PFSK-1 (cell line): ENCODE measurements around the gene LRFN2.

ENCODE experiments used
- FOXP2 ChIP-seq: optimal IDR thresholded peaks from 2 replicates; pipeline ENCODE3; 2011; ENCODE audit warnings: borderline replicate concordance, control low read depth, inconsistent platforms; ENCODE audit not compliant: insufficient read depth; ENCODE audit errors: extremely low read length, extremely low read depth
- POLR2AphosphoS5 ChIP-seq: IDR thresholded peaks from 2 replicates; pipeline ENCODE4 v1.6.1; 2012; ENCODE audit warnings: low read depth, mild to moderate bottlenecking, control low read depth, low read length, moderate library complexity
- SIN3A ChIP-seq: IDR thresholded peaks from 2 replicates; pipeline ENCODE4 v1.6.1; 2012; ENCODE audit warnings: mild to moderate bottlenecking, low read length, moderate library complexity, borderline replicate concordance; ENCODE audit not compliant: insufficient read depth
- TAF1 ChIP-seq: IDR thresholded peaks from 2 replicates; pipeline ENCODE4 v1.6.1; 2012; ENCODE audit warnings: low read length, control low read depth, borderline replicate concordance; ENCODE audit not compliant: insufficient read depth
- TF ChIP-seq, protein P1 (sequence below), 2 experiments: IDR thresholded peaks; 2 replicates each; pipeline versions ENCODE4 v1.6.1 to v1.8.0; 2011 to 2012; ENCODE audit warnings: low read depth in 2 of 2, low read length in 2 of 2, control low read depth in 1 of 2, inconsistent platforms in 1 of 2, mild to moderate bottlenecking in 1 of 2, moderate library complexity in 1 of 2; ENCODE audit not compliant: insufficient read depth in 1 of 2

The LRFN2 gene

DNA sequence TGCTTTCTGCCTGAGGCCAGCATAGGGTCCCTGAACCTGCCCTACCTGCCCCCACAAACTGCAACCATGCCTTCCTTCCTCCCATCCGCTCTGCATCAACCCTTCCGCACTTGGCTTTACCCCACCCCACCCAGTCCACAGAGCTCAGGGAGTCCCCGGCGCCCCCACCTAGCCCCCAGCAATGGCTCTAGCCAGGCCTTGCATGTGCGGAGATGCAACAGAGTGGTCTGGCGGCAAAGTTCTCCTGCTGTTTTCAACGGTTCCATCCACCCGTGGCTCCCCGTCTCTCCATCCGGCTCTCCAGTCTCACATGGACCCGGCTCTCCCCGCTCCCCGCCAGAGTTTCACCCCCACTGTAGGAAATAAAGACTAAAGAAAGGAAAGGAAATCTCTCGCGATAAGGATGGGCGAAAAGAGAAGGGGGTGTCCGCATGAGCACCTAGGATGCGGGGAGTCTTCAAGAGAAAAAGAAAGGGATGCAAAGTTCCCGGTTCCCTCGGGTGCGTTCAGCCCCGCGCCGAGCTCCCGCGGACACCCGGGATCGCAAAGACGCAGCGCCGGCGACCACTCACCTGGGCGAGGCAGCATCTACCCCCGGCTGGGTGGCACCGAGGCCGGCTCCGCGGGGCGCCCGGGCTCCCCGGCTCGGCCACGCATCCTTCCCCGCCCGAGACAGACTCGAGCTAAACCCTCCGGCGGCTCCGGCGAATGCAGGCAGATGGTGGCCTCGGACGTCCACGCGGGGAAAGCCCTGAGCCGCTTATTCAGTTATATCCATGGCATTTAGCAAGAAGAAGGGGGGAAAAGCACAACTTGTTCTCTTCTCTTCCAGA lies 579 bp downstream of the LRFN2 start:
- TF ChIP-seq, protein P1, sequence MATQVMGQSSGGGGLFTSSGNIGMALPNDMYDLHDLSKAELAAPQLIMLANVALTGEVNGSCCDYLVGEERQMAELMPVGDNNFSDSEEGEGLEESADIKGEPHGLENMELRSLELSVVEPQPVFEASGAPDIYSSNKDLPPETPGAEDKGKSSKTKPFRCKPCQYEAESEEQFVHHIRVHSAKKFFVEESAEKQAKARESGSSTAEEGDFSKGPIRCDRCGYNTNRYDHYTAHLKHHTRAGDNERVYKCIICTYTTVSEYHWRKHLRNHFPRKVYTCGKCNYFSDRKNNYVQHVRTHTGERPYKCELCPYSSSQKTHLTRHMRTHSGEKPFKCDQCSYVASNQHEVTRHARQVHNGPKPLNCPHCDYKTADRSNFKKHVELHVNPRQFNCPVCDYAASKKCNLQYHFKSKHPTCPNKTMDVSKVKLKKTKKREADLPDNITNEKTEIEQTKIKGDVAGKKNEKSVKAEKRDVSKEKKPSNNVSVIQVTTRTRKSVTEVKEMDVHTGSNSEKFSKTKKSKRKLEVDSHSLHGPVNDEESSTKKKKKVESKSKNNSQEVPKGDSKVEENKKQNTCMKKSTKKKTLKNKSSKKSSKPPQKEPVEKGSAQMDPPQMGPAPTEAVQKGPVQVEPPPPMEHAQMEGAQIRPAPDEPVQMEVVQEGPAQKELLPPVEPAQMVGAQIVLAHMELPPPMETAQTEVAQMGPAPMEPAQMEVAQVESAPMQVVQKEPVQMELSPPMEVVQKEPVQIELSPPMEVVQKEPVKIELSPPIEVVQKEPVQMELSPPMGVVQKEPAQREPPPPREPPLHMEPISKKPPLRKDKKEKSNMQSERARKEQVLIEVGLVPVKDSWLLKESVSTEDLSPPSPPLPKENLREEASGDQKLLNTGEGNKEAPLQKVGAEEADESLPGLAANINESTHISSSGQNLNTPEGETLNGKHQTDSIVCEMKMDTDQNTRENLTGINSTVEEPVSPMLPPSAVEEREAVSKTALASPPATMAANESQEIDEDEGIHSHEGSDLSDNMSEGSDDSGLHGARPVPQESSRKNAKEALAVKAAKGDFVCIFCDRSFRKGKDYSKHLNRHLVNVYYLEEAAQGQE (IDR thresholded peaks at IDR 0.05; ENCODE audit: insufficient read depth in 1 of 2, low read depth in 2 of 2, low read length in 2 of 2): no peak
- TF ChIP-seq POLR2AphosphoS5: no peak
- no peak for TF ChIP-seq TAF1
- no peak for TF ChIP-seq FOXP2
- no peak for TF ChIP-seq SIN3A

DNA sequence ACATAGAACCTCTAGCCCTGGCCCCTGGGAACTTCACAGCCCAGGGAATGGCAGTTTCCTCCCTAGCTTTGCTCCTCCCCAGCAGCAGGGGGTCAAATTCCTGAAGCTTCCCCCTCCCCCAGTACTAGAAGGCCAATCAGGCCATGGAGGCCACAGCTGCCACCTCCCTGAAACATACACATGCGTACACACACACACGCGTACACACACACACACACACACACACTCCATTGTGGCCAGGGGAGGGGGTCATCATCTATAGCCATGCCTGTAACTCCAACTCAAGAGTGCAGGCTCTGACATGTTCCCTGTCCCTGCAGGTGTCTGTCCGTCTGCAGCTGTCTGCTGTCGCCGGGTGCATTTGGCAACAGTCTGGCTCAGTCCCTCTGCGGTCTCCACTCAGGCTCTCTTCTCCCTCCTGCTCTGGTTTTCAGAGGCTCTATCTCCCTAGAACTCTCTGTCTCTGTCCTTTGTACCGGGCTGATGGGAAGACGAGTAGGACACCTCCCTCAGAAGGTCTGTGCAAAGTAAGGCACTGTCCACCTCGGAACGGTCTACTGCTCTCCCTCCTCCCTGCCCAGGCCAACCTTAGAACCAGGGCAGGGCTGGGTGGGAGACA lies 1.4 kb downstream of the LRFN2 start:
- TF ChIP-seq SIN3A: no peak
- TF ChIP-seq, protein P1 (IDR thresholded peaks at IDR 0.05; ENCODE audit: insufficient read depth in 1 of 2, low read depth in 2 of 2, low read length in 2 of 2): peak in 1 of 2 experiments; percentile 80; a peak in 2 of 4 replicates

DNA sequence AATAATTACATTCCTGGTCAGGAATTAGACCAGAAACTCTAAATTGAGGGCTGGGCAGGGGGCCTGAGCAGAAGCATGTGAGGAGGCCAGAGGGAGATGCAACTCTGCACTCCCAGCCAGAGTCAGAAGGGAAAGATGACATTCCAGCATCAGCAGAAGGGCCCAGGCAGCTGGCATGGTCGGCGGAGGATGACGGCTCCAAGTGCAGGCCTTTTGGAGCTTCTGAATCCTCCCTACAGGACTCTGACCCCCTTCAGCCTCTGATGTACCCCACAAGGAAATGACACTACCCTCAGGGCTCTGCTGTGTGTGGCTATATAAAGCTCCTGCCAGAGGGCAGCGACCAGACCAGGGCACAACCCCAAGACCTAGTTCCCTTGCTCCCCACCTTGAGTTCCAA lies 1.9 kb downstream of the LRFN2 start:
- TF ChIP-seq TAF1: no peak
- TF ChIP-seq FOXP2: no peak
- no peak for TF ChIP-seq SIN3A
- TF ChIP-seq, protein P1 (IDR thresholded peaks at IDR 0.05; ENCODE audit: insufficient read depth in 1 of 2, low read depth in 2 of 2, low read length in 2 of 2): no peak
- TF ChIP-seq POLR2AphosphoS5: no peak

DNA sequence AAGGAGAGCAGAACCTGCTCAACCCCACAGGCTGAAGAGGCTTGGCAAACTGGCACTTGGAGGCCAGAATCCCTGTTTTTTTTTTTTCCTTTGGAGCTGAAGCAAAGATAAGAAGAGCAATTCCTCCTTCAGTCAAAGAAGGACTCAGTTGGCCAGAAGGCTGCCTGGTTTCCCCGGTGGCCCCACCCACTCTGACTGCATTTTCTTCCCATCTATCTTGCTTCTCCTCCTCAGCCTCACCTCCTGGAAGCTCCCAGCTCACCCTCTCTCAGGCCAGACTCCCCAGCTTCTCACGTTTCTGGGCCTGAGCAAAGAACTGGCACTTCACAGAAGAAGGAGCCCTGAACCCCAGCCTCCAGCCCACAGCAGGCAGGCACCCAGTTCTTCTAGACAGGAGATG lies 2.4 kb downstream of the LRFN2 start:
- TF ChIP-seq POLR2AphosphoS5 (no peak), TAF1 (no peak), FOXP2 (no peak), SIN3A (no peak)
- TF ChIP-seq, protein P1 (IDR thresholded peaks at IDR 0.05; ENCODE audit: insufficient read depth in 1 of 2, low read depth in 2 of 2, low read length in 2 of 2): no peak

DNA sequence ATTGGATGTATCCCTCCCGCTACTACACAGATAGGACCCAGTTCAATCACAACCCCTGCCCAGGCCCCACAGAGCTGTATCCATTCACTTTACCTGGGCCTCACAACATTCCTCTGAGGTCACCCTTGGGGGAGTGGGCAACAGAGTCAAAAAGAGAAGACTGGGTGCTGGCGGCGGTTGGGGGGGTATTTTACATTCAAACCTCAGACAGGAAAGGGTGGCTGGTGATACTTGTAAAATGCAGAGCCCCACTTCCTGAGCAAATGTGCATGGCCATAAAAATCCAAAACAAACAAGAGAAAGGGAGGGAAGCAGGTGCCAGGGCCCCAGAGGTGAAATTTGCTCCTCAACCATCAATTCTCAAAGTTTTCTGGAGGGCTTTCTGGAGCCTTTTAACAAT lies 3.5 kb downstream of the LRFN2 start:
- TF ChIP-seq, protein P1 (IDR thresholded peaks at IDR 0.05; ENCODE audit: insufficient read depth in 1 of 2, low read depth in 2 of 2, low read length in 2 of 2): no peak
- TF ChIP-seq TAF1 (no peak), SIN3A (no peak), FOXP2 (no peak), POLR2AphosphoS5 (no peak)
